ENCODE results near the gene RIN3. TPM values are rescaled to one million over a fixed set of nuclear protein-coding genes. Genes with fewer than 3 reads are reported as not detected.
A peak's percentile ranks its signal among the peaks of the same experiment; 100 is the strongest.

Gene RIN3
- total RNA-seq, 6 experiments from 2014 or later: 19.7 to 26.0 (median 24.6) TPM

GRCh38 chr14:92500491-92500941 is 13.1 kb upstream of the RIN3 start:
- no peaks in the 10 kb centered on the region for H3K9me3 Mint-ChIP-seq
- no peak overlapping the region for H3K27ac Mint-ChIP-seq
- H3K27me3 Mint-ChIP-seq (ENCODE audit: insufficient read depth): no peaks in the 10 kb centered on the region; the same call in 1 of the 2 replicates
- no peak overlapping the region for H3K4me3 Mint-ChIP-seq
- H3K4me1 Mint-ChIP-seq (ENCODE audit: low read depth): peaks cover 49% of the 10 kb centered on the region
- TF ChIP-seq CTCF (IDR thresholded peaks at IDR 0.05): no peak
- DNase-seq: no peak
- H3K36me3 Mint-ChIP-seq (ENCODE audit: low read depth): no peaks in the 10 kb centered on the region

GRCh38 chr14:92501891-92502351 is 11.7 kb upstream of the RIN3 start:
- Mint-ChIP-seq H3K9me3 (no peaks in the 10 kb centered on the region), H3K36me3 (ENCODE audit: low read depth) (no peaks in the 10 kb centered on the region), H3K4me1 (ENCODE audit: low read depth) (peaks cover 44% of the 10 kb centered on the region), H3K4me3 (no peak overlapping the region), H3K27ac (peak overlapping the region; percentile 65; the same call in 1 of the 2 replicates), H3K27me3 (ENCODE audit: insufficient read depth) (no peaks in the 10 kb centered on the region; the same call in 1 of the 2 replicates)
- DNase-seq: peak; percentile 57
- no peak for TF ChIP-seq CTCF (IDR thresholded peaks at IDR 0.05)

- no peak overlapping the region for H3K4me3 Mint-ChIP-seq
- peaks cover 44% of the 10 kb centered on the region for H3K4me1 Mint-ChIP-seq (ENCODE audit: low read depth)
- H3K36me3 Mint-ChIP-seq (ENCODE audit: low read depth): no peaks in the 10 kb centered on the region
- H3K27me3 Mint-ChIP-seq (ENCODE audit: insufficient read depth): no peaks in the 10 kb centered on the region
- H3K27ac Mint-ChIP-seq: peak overlapping the region; percentile 96
- DNase-seq: no peak
- no peaks in the 10 kb centered on the region for H3K9me3 Mint-ChIP-seq
- no peak for TF ChIP-seq CTCF (IDR thresholded peaks at IDR 0.05)
Measured at GRCh38 chr14:92502541-92503286, 10.9 kb upstream of the RIN3 start.

GRCh38 chr14:92503756-92504491 is 9.7 kb upstream of the RIN3 start:
- peak; percentile 90 for DNase-seq
- peak overlapping the region; percentile 66 for H3K4me3 Mint-ChIP-seq
- no peaks in the 10 kb centered on the region for H3K9me3 Mint-ChIP-seq
- no peaks in the 10 kb centered on the region for H3K27me3 Mint-ChIP-seq (ENCODE audit: insufficient read depth)
- peaks cover 44% of the 10 kb centered on the region for H3K4me1 Mint-ChIP-seq (ENCODE audit: low read depth)
- H3K36me3 Mint-ChIP-seq (ENCODE audit: low read depth): no peaks in the 10 kb centered on the region
- TF ChIP-seq CTCF (IDR thresholded peaks at IDR 0.05): no peak
- H3K27ac Mint-ChIP-seq: peak overlapping the region; percentile 96

GRCh38 chr14:92505826-92506225 is 7.8 kb upstream of the RIN3 start:
- no peak overlapping the region for H3K4me3 Mint-ChIP-seq
- no peaks in the 10 kb centered on the region for H3K9me3 Mint-ChIP-seq
- H3K27ac Mint-ChIP-seq: no peak overlapping the region
- no peak for TF ChIP-seq CTCF (IDR thresholded peaks at IDR 0.05)
- H3K27me3 Mint-ChIP-seq (ENCODE audit: insufficient read depth): no peaks in the 10 kb centered on the region
- no peak for DNase-seq
- no peaks in the 10 kb centered on the region for H3K36me3 Mint-ChIP-seq (ENCODE audit: low read depth)
- peaks cover 47% of the 10 kb centered on the region for H3K4me1 Mint-ChIP-seq (ENCODE audit: low read depth)

All from HFFc6 (cell line).